Embryonic facial prominence (tissue), 1 donor: ENCODE measurements around the gene MEI4.
"Not testable (repeated sequence)": the region's sequence is repeated elsewhere in the genome, so short reads cannot be mapped to it uniquely, and the experiment has no call there.

Source experiments
- DNase-seq: peaks from one replicate; pipeline ENCODE4 v3.0.0-alpha.2; 2016; ENCODE audit errors: extremely low spot score

The MEI4 gene

DNA sequence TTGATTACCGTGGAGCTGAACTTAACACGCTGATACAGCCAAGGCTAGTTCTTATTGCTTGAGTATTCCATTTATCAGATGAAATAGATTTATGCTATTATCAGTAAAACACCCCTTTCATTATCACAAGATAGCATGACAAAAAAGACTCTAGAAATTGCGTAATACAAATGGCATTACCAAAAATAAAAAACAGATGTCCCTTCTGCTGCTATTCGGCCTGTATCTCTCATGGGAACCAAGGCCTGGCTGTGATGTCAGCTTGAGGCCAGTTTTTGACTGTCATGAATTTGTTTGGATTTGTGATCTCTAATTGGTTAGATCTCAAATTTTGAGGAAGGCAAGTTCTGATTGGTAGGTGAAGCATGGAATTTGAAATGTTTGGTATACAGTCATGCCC lies 25.2 kb downstream of the MEI4 start:
- DNase-seq, result no peak

- no peak for DNase-seq
Observed at GRCh38 chr6:77683515-77683914, 30.7 kb downstream of the MEI4 start.

GRCh38 chr6:77686931-77687330 lies 34.1 kb downstream of the MEI4 start:
- DNase-seq, result no peak

- no peak for DNase-seq
Observed at GRCh38 chr6:77688649-77689048, 35.8 kb downstream of the MEI4 start.

- DNase-seq, result not testable (repeated sequence)
Observed at GRCh38 chr6:77700095-77700494, 47.3 kb downstream of the MEI4 start.

GRCh38 chr6:77707603-77708002 lies 54.8 kb downstream of the MEI4 start:
- DNase-seq, result no peak

DNA sequence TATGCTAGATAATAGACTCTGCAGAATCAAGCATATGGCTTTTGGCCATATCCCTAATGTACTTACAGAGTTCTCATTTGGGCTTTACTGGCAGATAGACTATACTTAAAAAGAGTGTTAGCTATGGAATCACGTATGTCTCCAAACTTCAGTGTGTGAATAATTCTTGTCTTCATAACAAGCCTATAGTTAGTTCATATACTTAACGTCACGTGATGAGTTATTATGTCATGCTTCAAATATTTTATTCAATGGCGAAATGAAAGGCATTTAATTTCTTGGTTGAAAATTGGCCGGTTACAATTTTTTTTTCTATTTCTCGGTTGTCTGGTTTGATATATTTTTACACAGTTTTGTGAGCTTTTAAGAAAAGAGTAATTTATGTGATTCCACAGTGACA lies 62.7 kb downstream of the MEI4 start:
- no peak for DNase-seq

GRCh38 chr6:77716311-77716710 lies 63.5 kb downstream of the MEI4 start:
- no peak for DNase-seq

- DNase-seq, result not testable (repeated sequence)
Observed at GRCh38 chr6:77736010-77736409, 83.2 kb downstream of the MEI4 start.

DNA sequence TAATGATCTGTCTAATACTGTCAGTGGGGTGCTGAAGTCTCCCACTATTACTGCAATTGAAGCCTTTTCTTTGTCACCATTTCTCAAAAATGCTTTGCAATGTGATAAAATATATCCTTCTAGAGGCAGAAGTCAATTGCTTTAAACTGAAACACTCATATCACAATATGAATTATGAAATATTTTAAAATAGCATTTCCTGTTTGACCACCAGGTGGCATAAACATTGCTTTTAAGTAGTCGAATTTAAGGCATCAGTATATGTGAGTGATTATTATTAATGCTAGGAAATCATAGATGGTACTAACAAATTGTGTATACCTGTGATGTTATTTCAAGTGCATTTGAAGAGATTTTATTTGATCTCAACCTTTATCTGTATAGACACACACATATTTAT lies 87.5 kb downstream of the MEI4 start:
- no peak for DNase-seq

GRCh38 chr6:77752156-77752555 lies 99.3 kb downstream of the MEI4 start:
- DNase-seq, result not testable (repeated sequence)

DNA sequence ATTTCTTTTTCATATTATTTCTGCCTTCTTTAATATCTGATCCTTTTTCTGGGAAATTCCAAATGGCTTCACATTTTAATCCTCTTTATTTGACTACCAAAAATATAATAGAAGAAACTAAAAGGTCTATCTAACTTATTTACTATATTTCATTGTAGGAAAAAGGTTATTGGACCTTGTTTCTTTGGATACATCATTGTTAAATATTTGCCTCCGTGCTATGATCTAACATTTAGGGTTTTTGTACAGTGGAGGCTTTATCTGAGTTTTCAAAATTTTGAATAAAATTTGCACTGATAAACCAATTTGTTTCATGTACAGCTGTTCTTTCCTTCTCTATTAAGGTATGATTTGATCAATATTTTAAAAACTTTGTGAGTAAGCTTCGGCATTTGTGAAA lies 109.5 kb downstream of the MEI4 start:
- no peak for DNase-seq

GRCh38 chr6:77763124-77763523 lies 110.3 kb downstream of the MEI4 start:
- DNase-seq, result no peak

DNA sequence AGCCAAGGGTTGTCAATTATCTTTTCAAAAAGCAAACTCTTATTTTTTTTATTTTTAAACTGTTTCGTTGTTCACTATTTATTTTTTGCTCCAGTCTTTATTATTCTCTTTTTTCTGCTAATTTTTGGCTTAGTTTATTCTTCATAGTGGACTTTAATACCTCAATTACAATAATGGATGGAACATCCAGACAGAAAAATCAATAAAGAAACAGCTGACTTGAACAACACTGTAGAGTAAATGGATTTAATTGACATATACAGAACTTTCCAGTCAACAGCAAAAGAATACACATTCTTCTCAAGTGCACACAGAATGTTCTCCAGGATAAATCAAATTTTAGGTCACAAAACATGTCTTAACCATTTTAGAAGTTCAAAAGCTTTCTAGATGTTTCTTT lies 111.5 kb downstream of the MEI4 start:
- no peak for DNase-seq

DNA sequence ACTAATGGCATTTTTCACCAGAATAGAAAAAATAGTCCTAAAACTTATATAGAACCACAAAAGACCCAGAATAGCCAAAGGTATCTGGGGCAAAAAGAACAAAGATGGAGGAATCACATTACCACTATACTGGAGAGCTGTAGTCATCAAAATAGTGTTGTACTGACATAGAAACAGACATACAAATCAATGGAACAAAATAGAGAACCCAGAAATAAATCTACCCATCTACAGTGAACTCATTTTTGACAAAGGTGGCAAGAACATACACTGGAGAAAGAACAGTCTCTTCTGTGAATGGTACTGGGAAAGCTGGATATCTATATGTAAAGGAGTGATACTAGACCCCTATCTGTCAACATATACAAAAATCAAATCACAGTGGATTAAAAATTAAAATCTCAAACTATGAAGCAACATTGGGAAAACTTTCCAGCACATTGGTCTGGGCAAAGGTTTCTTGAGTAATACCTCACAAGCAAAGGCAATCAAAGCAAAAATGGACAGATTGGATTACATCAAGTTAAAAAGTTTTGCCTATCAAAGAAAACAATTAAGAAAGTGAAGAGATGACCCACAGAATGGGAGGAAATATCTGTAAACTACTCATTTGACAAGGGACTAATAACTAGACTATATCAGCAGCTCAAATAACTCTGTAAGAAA lies 120.5 kb downstream of the MEI4 start:
- no peak for DNase-seq

- DNase-seq, result no peak
Observed at GRCh38 chr6:77774457-77774856, 121.6 kb downstream of the MEI4 start.

GRCh38 chr6:77776441-77776840 lies 123.6 kb downstream of the MEI4 start:
- no peak for DNase-seq

DNA sequence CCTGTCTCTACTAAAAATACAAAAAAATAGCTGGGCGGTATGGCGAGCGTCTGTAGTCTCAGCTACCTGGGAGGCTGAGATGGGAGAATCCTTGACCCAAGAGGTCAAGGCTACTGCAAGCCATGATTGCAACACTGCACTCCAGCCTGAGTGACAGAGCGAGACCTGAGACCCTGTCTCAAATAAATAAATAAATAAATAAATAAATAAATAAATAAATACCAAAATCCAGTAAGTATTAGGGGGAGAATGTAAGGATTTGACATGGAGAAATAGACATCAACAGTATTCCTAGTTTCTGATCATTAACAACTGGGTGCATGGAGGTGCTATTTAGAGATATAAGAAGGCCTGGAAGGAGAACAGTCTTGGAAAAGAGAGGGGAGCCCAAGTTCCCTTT lies 125.7 kb downstream of the MEI4 start:
- DNase-seq, result no peak

GRCh38 chr6:77786935-77787629 lies 134.2 kb downstream of the MEI4 start:
- DNase-seq, result no peak

DNA sequence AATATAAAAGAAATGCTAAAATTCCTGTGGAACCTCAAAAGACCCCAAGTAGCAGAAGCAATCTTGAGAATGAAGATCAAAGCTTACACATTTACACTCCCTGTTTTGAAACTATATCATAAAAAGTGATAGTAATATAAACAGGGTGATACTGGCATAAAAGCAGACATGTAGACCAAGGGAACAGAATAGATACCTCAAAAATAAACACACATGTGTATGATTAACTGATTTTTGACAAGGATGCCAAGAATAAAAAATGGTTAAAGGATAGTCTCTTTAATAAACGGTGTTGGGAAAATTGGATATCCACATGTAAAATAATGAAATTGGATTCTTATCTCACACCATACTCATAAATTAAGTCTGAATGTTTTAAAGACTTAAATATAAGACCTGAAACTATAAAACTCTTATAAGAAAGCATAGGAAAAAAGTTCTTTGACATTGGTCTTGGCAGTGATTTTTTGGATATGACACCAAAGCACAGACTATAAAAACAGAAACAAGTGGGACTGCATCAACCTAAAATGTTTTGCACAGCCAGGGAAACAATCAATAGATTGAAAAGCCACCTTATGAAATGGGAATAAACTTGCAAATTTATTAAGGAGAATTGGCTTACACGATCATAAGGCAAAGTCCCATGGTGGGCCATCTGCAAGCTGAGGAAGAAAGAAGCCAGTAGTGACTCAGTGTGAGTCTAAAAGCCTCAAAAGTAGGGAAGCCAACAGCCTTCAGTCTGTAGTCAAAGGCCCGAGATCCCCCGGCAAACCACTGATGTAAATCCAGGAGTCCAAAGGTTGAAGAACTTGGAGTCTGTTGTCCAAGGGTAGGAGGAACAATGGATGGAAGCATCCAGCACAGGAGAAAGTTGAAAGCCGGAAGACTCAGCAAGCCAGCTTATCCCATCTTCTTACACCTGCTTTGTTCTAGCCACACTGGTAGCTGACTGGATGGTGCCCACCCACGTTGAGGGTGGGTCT lies 144.3 kb downstream of the MEI4 start:
- no peak for DNase-seq

DNA sequence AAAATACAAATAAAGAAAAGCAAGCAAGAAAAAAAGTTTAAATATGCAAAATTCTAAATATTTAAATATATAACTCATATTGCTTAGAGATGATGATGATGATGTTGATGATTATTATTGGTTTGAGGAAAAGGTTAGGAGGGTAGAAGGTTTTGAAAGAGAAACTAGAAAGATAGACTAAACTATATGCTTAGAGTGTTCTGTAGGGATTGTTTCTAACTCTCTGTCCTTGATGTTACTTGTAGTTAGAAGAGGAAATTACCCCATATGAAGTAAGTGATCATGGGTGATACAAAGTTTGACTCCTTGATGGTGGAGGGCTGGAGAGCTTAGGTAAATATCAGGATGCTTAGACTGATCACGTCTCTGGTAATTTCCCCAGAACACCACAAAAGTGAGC lies 159.5 kb downstream of the MEI4 start:
- DNase-seq, result no peak

GRCh38 chr6:77813090-77813489 lies 160.3 kb downstream of the MEI4 start:
- no peak for DNase-seq
